Liver (tissue), 9 donors: ENCODE measurements around the gene ESRRA. TPM values are rescaled to one million over a fixed set of nuclear protein-coding genes. Genes with fewer than 3 reads are reported as not detected.
A peak's percentile ranks its signal among the peaks of the same experiment; 100 is the strongest.
"Not testable (repeated sequence)": the region's sequence is repeated elsewhere in the genome, so short reads cannot be mapped to it uniquely, and the experiment has no call there.

Experiments
- DNase-seq: peaks from one replicate; pipeline ENCODE4 v3.0.0-alpha.2; 2017; ENCODE audit warnings: low spot score
- H3K27ac ChIP-seq, 2 donors: one replicate each; pipeline ENCODE4 v1.7.0; 2013; ENCODE audit warnings: inconsistent platforms in 2 of 2, low read length in 2 of 2, control low read depth in 1 of 2, low read depth in 1 of 2, mild to moderate bottlenecking in 1 of 2
- H3K27me3 ChIP-seq, 4 donors: one replicate each; pipeline versions ENCODE4 v1.6.1 to v1.7.0; 2013; ENCODE audit warnings: low read length in 3 of 4, inconsistent platforms in 1 of 4, mild to moderate bottlenecking in 1 of 4, moderate library complexity in 1 of 4; ENCODE audit not compliant: control insufficient read depth in 4 of 4, insufficient read depth in 4 of 4
- H3K36me3 ChIP-seq, 4 donors: one replicate each; pipeline versions ENCODE4 v1.6.1 to v1.7.0; 2013; ENCODE audit warnings: low read length in 3 of 4, mild to moderate bottlenecking in 3 of 4, low read depth in 1 of 4, moderate library complexity in 1 of 4; ENCODE audit not compliant: control insufficient read depth in 4 of 4, insufficient read depth in 3 of 4
- H3K4me1 ChIP-seq, 4 donors: one replicate each; pipeline versions ENCODE4 v1.6.1 to v1.7.0; 2013; ENCODE audit warnings: low read length in 3 of 4, mild to moderate bottlenecking in 3 of 4, moderate library complexity in 1 of 4; ENCODE audit not compliant: control insufficient read depth in 4 of 4, insufficient read depth in 4 of 4
- H3K4me3 ChIP-seq, 3 donors: one replicate each; pipeline versions ENCODE4 v1.6.1 to v1.7.0; 2013; ENCODE audit warnings: low read length in 3 of 3, control low read depth in 1 of 3, low read depth in 1 of 3, mild to moderate bottlenecking in 1 of 3
- H3K9ac ChIP-seq, 2 donors: one replicate each; pipeline ENCODE4 v1.7.0; 2013; ENCODE audit warnings: low read length in 2 of 2, mild to moderate bottlenecking in 2 of 2, moderate library complexity in 2 of 2, control low read depth in 1 of 2, low read depth in 1 of 2
- H3K9me3 ChIP-seq, 4 donors: one replicate each; pipeline versions ENCODE4 v1.6.1 to v1.7.0; 2013; ENCODE audit warnings: low read length in 3 of 4; ENCODE audit not compliant: control insufficient read depth in 4 of 4
- ATF3 ChIP-seq: IDR thresholded peaks from 2 replicates; pipeline ENCODE4 v1.6.1; 2016; ENCODE audit warnings: antibody characterized with exemption
- CTCF ChIP-seq: fragments of 150-350 bp; IDR thresholded peaks from 2 replicates; pipeline ENCODE4 v1.5.1; 2017; ENCODE audit warnings: improper control_type of control experiment, low read depth, low read length; ENCODE audit not compliant: missing input control
- FOXA1 ChIP-seq: IDR thresholded peaks from 2 replicates; pipeline ENCODE4 v1.6.1; 2016; ENCODE audit warnings: antibody characterized with exemption
- FOXA2 ChIP-seq: IDR thresholded peaks from 2 replicates; pipeline ENCODE4 v1.6.1; 2016; ENCODE audit warnings: antibody characterized with exemption
- GABPA ChIP-seq, 2 donors: IDR thresholded peaks in 1 of 2; conservative IDR thresholded peaks in 1 of 2; 2 replicates each; pipeline ENCODE4 v1.6.1; 2016; ENCODE audit warnings: antibody characterized with exemption in 2 of 2, mild to moderate bottlenecking in 1 of 2, moderate library complexity in 1 of 2
- HNF4A ChIP-seq, 2 donors: conservative IDR thresholded peaks; 2 replicates each; pipeline ENCODE4 v1.6.1; 2016; ENCODE audit warnings: antibody characterized with exemption in 2 of 2, mild to moderate bottlenecking in 2 of 2
- HNF4G ChIP-seq: IDR thresholded peaks from 2 replicates; pipeline ENCODE4 v1.6.1; 2016; ENCODE audit warnings: antibody characterized with exemption
- JUND ChIP-seq, 2 donors: IDR thresholded peaks; 2 replicates each; pipeline ENCODE4 v1.6.1; 2016; ENCODE audit warnings: antibody characterized with exemption in 2 of 2
- MAX ChIP-seq: IDR thresholded peaks from 2 replicates; pipeline ENCODE4 v1.6.1; 2016; ENCODE audit warnings: antibody characterized with exemption
- NR2F2 ChIP-seq: IDR thresholded peaks from 2 replicates; pipeline ENCODE4 v1.6.1; 2016; ENCODE audit warnings: antibody characterized with exemption
- RAD21 ChIP-seq, 2 donors: IDR thresholded peaks; 2 replicates each; pipeline ENCODE4 v1.6.1; 2016; ENCODE audit warnings: antibody characterized with exemption in 2 of 2, mild to moderate bottlenecking in 2 of 2
- REST ChIP-seq: IDR thresholded peaks from 2 replicates; pipeline ENCODE4 v1.6.1; 2016; ENCODE audit warnings: antibody characterized with exemption, mild to moderate bottlenecking
- RXRA ChIP-seq, 2 donors: IDR thresholded peaks; 2 replicates each; pipeline ENCODE4 v1.6.1; 2017 to 2018; ENCODE audit warnings: antibody characterized with exemption in 2 of 2, mild to moderate bottlenecking in 1 of 2
- SP1 ChIP-seq: IDR thresholded peaks from 2 replicates; pipeline ENCODE4 v1.6.1; 2018; ENCODE audit warnings: antibody characterized with exemption, mild to moderate bottlenecking
- TAF1 ChIP-seq: conservative IDR thresholded peaks from 2 replicates; pipeline ENCODE4 v1.6.1; 2016; ENCODE audit warnings: antibody characterized with exemption, mild to moderate bottlenecking
- YY1 ChIP-seq: IDR thresholded peaks from 2 replicates; pipeline ENCODE4 v1.6.1; 2016; ENCODE audit warnings: antibody characterized with exemption, mild to moderate bottlenecking
- ZBTB33 ChIP-seq: IDR thresholded peaks from 2 replicates; pipeline ENCODE4 v1.6.1; 2016; ENCODE audit warnings: antibody characterized with exemption
- WGBS: extraction: QIAGEN DNeasy Blood & Tissue Kit; methylation state at CpG from one replicate; pipeline ENCODE4 v1.1.7; 2013; 5-methylcytosine and 5-hydroxymethylcytosine counted together
- polyA plus RNA-seq, 2 donors: library from polyadenylated mRNA; stranded (reverse) in 1 of 2; unstranded in 1 of 2; fragments of 200-250 nt in 1 of 2; fragments of >200 nt in 1 of 2; fragmentation: Nextera tagmentation in 1 of 2; extraction: Ambion mirVana in 1 of 2; gene quantifications; one replicate each; pipeline versions ENCODE4 v1.2.1 to v1.2.3, GENCODE V29; 2013 to 2015
- total RNA-seq, 2 donors: library from RNA; depleted of rRNA; stranded (reverse); fragments of >200 nt; gene quantifications; one replicate each; pipeline ENCODE4 v1.2.3, GENCODE V29; 2014
- donor health status: healthy.
- donor health status: healthy.
- donor health status: healthy.
- donor health status: healthy.
- donor health status: healthy.

ESRRA gene
- total and polyA plus RNA-seq, 4 donors: 13.9 to 64.8 (median 37.5) TPM

- H3K27me3 ChIP-seq, DNase-seq, H3K36me3 ChIP-seq, H3K9me3 ChIP-seq, H3K27ac ChIP-seq: not testable (repeated sequence)
- peak overlapping the region in 1 of 3 donors; percentile 42 for H3K4me3 ChIP-seq
- H3K9ac ChIP-seq: peak overlapping the region in 1 of 2 donors; percentile 87
- 89% methylated on average over 5 of the region's 5 CpGs for WGBS
- TF ChIP-seq HNF4A (conservative IDR thresholded peaks at IDR 0.05): peak; percentile 52 to 72
- H3K4me1 ChIP-seq: peaks cover 5 to 48% (median 36%) of the 10 kb centered on the region in 4 donors
Measured at GRCh38 chr11:64307795-64308194, 2.5 kb downstream of the ESRRA start.

GRCh38 chr11:64312947-64313346 lies 7.6 kb downstream of the ESRRA start:
- WGBS: 94% methylated on average over 10 of the region's 10 CpGs
- Histone ChIP-seq H3K27ac (no peak overlapping the region), H3K36me3 (peaks cover 4 to 26% (median 9%) of the 10 kb centered on the region in 4 donors), H3K4me3 (no peak overlapping the region), H3K4me1 (peaks cover 1 to 54% (median 39%) of the 10 kb centered on the region in 4 donors), H3K27me3 (no peaks in the 10 kb centered on the region), H3K9ac (no peak overlapping the region), H3K9me3 (no peaks in the 10 kb centered on the region)
- DNase-seq: no peak
- TF ChIP-seq TAF1 (no peak), NR2F2 (no peak), JUND (IDR thresholded peaks at IDR 0.05) (no peak), CTCF (no peak), GABPA (IDR thresholded peaks at IDR 0.05 in 1 of 2, conservative IDR thresholded peaks at IDR 0.05 in 1 of 2) (no peak), RAD21 (IDR thresholded peaks at IDR 0.05) (no peak), ZBTB33 (no peak), HNF4G (no peak), ATF3 (no peak)

GRCh38 chr11:64313491-64314145 lies 8.3 kb downstream of the ESRRA start:
- no peaks in the 10 kb centered on the region for H3K27me3 ChIP-seq
- peaks cover 1 to 52% (median 37%) of the 10 kb centered on the region in 4 donors for H3K4me1 ChIP-seq
- H3K36me3 ChIP-seq: peaks cover 4 to 26% (median 9%) of the 10 kb centered on the region in 4 donors
- H3K9me3 ChIP-seq: no peaks in the 10 kb centered on the region
- no peak overlapping the region for H3K9ac ChIP-seq
- WGBS: 81% methylated on average over 18 of the region's 18 CpGs
- DNase-seq: no peak
- H3K4me3 ChIP-seq: no peak overlapping the region
- no peak for TF ChIP-seq FOXA1
- TF ChIP-seq FOXA2: no peak
- TF ChIP-seq GABPA (IDR thresholded peaks at IDR 0.05 in 1 of 2, conservative IDR thresholded peaks at IDR 0.05 in 1 of 2): no peak
- TF ChIP-seq RAD21 (IDR thresholded peaks at IDR 0.05): no peak
- no peak for TF ChIP-seq NR2F2
- no peak for TF ChIP-seq SP1
- no peak for TF ChIP-seq JUND (IDR thresholded peaks at IDR 0.05)
- TF ChIP-seq REST: no peak
- TF ChIP-seq HNF4G: no peak
- no peak for TF ChIP-seq RXRA (IDR thresholded peaks at IDR 0.05)
- TF ChIP-seq MAX: no peak
- TF ChIP-seq YY1: no peak
- no peak for TF ChIP-seq TAF1
- TF ChIP-seq ZBTB33: no peak
- H3K27ac ChIP-seq: no peak overlapping the region
